Adipocyte (in vitro differentiated cells): ENCODE data around the gene LRRC8C.

ENCODE experiments used
- DNase-seq: peaks from one replicate; pipeline ENCODE4 v3.0.0-alpha.2; 2015; ENCODE audit warnings: low read depth
- H3K27me3 ChIP-seq: replicated peaks from 2 replicates; pipeline ENCODE4 v1.7.0; 2013; ENCODE audit warnings: mild to moderate bottlenecking, low read length, moderate library complexity; ENCODE audit not compliant: control insufficient read depth, insufficient read depth
- H3K36me3 ChIP-seq: 2 replicates; pipeline ENCODE4 v1.7.0; 2013; ENCODE audit warnings: low read length, mild to moderate bottlenecking, moderate library complexity; ENCODE audit not compliant: control insufficient read depth, insufficient read depth, severe bottlenecking
- H3K4me1 ChIP-seq: 2 replicates; pipeline ENCODE4 v1.7.0; 2013; ENCODE audit warnings: mild to moderate bottlenecking, low read length, moderate library complexity; ENCODE audit not compliant: control insufficient read depth, insufficient read depth
- H3K4me3 ChIP-seq: 2 replicates; pipeline ENCODE4 v1.7.0; 2013; ENCODE audit warnings: mild to moderate bottlenecking, low read length, moderate library complexity
- H3K9ac ChIP-seq: 2 replicates; pipeline ENCODE4 v1.7.0; 2013; ENCODE audit warnings: mild to moderate bottlenecking, low read length, moderate library complexity
- H3K9me3 ChIP-seq: 2 replicates; pipeline ENCODE4 v1.7.0; 2013; ENCODE audit warnings: mild to moderate bottlenecking, low read length, moderate library complexity; ENCODE audit not compliant: control insufficient read depth

LRRC8C gene

GRCh38 chr1:89608319-89608983 lies 24.5 kb upstream of the LRRC8C start:
- Histone ChIP-seq H3K36me3 (no peaks in the 10 kb centered on the region), H3K4me3 (no peak overlapping the region)
- DNase-seq = no peak

DNA sequence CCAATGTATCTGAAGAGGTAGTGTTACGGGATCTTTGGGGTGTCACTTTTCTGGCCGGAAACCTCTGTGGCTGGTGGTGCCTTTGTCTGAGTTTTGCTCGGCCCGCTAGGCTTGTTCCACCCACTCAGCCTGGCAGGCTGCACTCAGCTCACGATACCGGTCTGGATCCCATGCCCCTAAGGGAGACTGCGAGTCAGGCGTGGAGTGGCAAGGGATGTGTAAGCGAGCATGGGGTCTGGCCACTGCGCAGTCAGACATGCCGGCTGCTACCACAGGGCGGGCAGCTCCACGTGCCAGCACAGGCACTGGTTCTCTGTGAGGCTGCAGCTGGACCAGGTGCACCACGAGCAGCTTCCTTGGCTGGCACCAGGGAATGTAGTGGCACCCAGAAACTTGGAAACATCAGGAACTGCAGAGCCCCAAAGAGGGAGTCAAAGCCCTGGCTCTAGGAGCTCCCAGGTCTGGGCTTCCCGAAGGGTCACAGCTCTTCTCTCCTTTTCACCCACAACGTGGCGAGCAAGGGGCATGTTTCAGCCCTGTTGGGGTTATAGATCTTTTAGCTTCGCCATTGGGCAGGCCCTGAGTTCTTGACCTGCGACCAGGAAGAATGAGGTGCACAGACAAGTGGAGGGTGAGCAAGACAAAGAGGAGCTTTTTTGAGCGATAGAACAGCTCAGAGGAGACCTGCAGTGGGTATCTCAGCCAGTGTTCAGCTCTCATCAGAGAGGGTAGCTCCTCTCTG lies 23.8 kb upstream of the LRRC8C start:
- Histone ChIP-seq H3K4me3 (no peak overlapping the region), H3K9me3 (no peaks in the 10 kb centered on the region), H3K27me3 (no peaks in the 10 kb centered on the region), H3K9ac (no peak overlapping the region), H3K36me3 (no peaks in the 10 kb centered on the region), H3K4me1 (peaks cover 29% of the 10 kb centered on the region)
- DNase-seq = no peak

More at GRCh38 chr1:89608319-89608983, 24.5 kb upstream of the LRRC8C start:
- Histone ChIP-seq H3K9ac (peak overlapping the region; percentile 7), H3K27me3 (no peaks in the 10 kb centered on the region), H3K4me1 (peaks cover 35% of the 10 kb centered on the region), H3K9me3 (no peaks in the 10 kb centered on the region)

DNA sequence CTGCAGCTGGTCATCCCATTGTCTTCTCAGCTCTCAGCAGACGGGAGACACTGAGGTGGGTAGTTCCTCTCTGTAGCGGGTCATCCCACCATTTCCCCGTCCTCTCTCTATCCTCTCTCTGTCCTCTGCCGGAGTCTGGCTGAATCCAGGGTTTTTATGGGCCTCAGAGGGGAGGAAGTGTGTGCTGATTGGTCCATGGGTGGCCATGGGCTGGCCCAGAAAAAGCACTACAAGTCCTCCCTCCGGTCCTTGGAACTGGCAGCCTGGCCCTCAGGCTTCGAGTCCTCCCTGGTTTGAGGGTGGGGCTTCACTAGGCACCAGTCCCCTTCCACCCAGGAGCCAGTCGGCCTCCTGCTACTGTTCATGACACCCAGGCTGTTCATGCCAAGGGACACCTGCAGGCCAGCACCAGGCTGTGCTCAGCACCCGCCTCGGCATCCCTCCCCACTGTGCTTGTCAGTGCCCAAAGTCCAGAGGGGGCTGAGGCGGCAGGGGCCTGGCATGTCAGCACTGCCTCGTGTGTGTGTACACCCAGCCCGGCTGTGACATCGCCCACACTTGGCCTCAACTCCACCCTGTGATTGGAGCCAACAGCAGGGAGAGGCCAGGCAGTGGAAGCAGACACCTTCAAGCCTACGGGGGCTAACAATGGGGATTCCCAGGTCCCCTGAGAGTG lies 23.0 kb upstream of the LRRC8C start:
- Histone ChIP-seq H3K27me3 (no peaks in the 10 kb centered on the region), H3K4me3 (no peak overlapping the region), H3K4me1 (peaks cover 24% of the 10 kb centered on the region), H3K36me3 (no peaks in the 10 kb centered on the region), H3K9ac (no peak overlapping the region), H3K9me3 (no peaks in the 10 kb centered on the region)
- no peak for DNase-seq

DNA sequence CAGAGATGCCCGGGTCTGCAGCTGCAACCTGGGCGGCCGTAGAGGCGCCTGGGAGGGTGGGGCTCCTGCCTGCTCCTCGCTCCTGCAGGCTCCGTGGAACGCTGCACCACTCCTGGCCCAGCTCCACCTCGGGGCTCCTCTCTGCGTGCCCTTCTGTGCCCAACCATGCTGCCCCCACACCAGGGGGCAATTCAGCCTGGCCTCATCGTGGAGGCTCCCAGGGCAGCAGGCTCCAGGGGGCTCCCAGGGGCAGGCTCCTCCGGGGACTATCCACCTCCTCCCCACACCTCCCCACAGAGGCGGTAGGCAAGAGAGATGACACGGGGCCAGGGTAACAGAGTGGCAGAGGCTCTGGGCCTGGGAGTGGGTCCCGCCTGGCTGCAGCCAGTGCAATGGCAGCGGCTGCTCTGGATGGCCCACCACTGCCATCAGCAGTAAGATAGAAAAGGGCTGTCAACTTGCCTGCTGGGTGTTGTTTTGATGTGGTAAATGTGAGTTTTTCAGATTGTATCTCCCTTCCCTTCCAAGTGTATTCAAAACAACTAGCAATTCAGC lies 22.4 kb upstream of the LRRC8C start:
- no peaks in the 10 kb centered on the region for H3K27me3 ChIP-seq
- H3K4me3 ChIP-seq = no peak overlapping the region
- DNase-seq = no peak
- H3K9me3 ChIP-seq = no peaks in the 10 kb centered on the region
- H3K36me3 ChIP-seq = no peaks in the 10 kb centered on the region
- H3K4me1 ChIP-seq = peaks cover 22% of the 10 kb centered on the region
- H3K9ac ChIP-seq = no peak overlapping the region

DNA sequence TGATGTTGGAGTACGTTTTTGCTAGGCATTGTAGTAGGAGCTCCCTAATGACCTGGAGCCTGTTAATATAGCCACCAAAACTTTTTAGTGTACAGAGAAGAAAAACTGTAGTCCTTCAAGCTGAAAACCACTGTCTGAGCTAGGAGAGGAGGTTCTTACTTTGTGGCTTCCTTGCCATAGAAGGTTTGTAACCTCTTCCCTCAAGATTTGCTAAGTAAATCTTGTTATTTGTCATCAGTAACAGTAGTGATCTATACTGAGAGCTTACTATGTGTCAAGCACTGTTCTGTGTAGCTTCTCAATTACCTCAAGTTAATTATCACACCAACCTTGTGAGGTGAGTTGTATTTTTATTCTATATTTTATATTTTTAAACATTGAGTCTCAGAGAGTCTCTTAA lies 21.2 kb upstream of the LRRC8C start:
- H3K27me3 ChIP-seq = no peaks in the 10 kb centered on the region
- no peak overlapping the region for H3K9ac ChIP-seq
- DNase-seq = no peak
- no peak overlapping the region for H3K4me3 ChIP-seq
- H3K4me1 ChIP-seq = peaks cover 28% of the 10 kb centered on the region
- no peaks in the 10 kb centered on the region for H3K36me3 ChIP-seq
- no peaks in the 10 kb centered on the region for H3K9me3 ChIP-seq

GRCh38 chr1:89613928-89614327 lies 19.0 kb upstream of the LRRC8C start:
- Histone ChIP-seq H3K9ac (no peak overlapping the region), H3K4me1 (peaks cover 13% of the 10 kb centered on the region)
- no peak for DNase-seq

DNA sequence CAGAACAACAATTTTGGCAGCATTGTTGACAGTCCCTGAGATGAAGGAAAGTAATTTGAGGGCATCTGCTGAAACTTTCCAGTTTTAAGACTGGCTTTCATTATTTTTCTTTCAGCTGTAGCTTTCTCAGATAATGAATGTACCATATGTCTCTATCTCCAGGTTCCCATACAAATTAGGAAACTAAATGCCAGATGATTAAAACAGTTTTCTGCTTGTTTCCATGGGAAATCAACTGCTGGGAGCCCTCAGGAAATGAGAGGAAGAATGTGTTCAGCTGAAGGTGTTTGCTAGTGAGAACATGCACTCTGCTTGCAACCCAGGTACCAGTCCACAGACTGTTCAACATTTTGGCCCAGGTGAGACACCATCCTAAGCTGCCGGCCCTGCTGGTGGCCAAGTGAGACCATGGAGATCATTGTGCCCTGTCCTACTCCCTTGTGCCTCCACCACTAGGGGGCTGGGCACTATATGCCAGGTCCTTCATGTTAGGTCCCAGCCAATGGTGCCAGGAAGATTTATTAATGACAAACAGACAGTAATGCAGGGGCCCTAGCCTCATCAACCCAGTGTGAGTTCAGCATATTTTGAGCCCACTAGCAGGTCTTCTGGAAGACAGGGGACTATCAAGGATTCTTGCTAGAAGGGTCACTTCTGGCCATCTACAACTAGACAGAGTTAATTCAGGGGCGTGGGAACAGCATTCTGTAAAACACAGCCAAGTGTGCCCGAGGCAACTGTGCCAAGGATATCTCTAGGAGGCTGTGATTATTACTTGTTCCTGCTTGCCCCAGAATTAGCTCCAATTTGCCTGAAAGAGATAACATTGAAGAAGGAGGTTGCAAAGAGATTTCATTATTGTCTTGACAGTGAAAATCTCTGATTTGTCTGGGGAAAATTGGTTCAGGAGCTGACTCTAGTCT lies 17.0 kb upstream of the LRRC8C start:
- no peak for DNase-seq
- Histone ChIP-seq H3K9me3 (no peaks in the 10 kb centered on the region), H3K36me3 (no peaks in the 10 kb centered on the region), H3K4me3 (no peak overlapping the region), H3K9ac (no peak overlapping the region), H3K27me3 (no peaks in the 10 kb centered on the region), H3K4me1 (peaks cover 11% of the 10 kb centered on the region)

More at GRCh38 chr1:89613928-89614327, 19.0 kb upstream of the LRRC8C start:
- H3K4me3 ChIP-seq = no peak overlapping the region
- H3K27me3 ChIP-seq = no peaks in the 10 kb centered on the region
- no peaks in the 10 kb centered on the region for H3K36me3 ChIP-seq
- no peaks in the 10 kb centered on the region for H3K9me3 ChIP-seq

- Histone ChIP-seq H3K9me3 (no peaks in the 10 kb centered on the region), H3K4me1 (peaks cover 11% of the 10 kb centered on the region), H3K4me3 (no peak overlapping the region), H3K27me3 (no peaks in the 10 kb centered on the region), H3K9ac (no peak overlapping the region), H3K36me3 (no peaks in the 10 kb centered on the region)
- DNase-seq = no peak
These were observed 15.9 kb upstream of the LRRC8C start for GRCh38 chr1:89616844-89617627.

DNA sequence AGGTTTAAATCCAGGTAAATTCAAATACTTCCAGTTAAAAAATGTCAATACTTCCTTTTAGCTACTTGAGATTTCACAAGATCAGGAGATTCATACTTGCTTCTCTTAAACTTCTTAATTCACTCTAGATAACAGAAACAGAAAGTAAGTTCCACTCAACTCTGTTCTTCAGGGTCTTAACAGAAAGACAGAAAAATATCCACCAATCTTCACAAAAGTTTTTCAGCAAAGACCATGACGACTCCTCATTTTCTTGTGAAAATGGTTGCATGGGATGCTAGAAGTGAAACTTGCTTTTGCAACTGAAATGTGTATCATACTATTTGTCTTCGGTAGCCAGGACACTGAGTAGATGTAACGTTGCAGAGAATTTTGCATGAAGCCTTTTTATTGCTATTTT lies 12.3 kb upstream of the LRRC8C start:
- Histone ChIP-seq H3K36me3 (no peaks in the 10 kb centered on the region), H3K9ac (no peak overlapping the region), H3K9me3 (no peaks in the 10 kb centered on the region), H3K4me3 (no peak overlapping the region), H3K27me3 (no peaks in the 10 kb centered on the region), H3K4me1 (peaks cover 11% of the 10 kb centered on the region)
- no peak for DNase-seq

- no peak overlapping the region for H3K9ac ChIP-seq
- no peaks in the 10 kb centered on the region for H3K9me3 ChIP-seq
- no peaks in the 10 kb centered on the region for H3K36me3 ChIP-seq
- no peaks in the 10 kb centered on the region for H3K27me3 ChIP-seq
- H3K4me3 ChIP-seq = no peak overlapping the region
- no peaks in the 10 kb centered on the region for H3K4me1 ChIP-seq
- peak; percentile 42 for DNase-seq
These were observed 10.0 kb upstream of the LRRC8C start for GRCh38 chr1:89622895-89623294.
